B cell (primary cell): ENCODE measurements around the gene PANK3. TPM values are rescaled to one million over a fixed set of nuclear protein-coding genes. Genes with fewer than 3 reads are reported as not detected.

ENCODE experiments used
- ATAC-seq: fragments of 200-7000 bp; cut with Tn5 transposase; one replicate; pipeline ENCODE4 v1.10.0; 2021; ENCODE audit warnings: low read depth, mild to moderate bottlenecking, moderate number of reproducible peaks, moderate library complexity
- CTCF ChIA-PET: fragments of 350-600 bp; sonication (Branson Sonifier 250); formaldehyde crosslinking; loops from one replicate; lab custom pipeline; 2021; ENCODE audit warnings: antibody characterized with exemption, inconsistent platforms; lab: Charles Lee
- POLR2A ChIA-PET: fragments of 350-600 bp; sonication (Branson Sonifier 250); formaldehyde crosslinking; loops from one replicate; lab custom pipeline; 2021; ENCODE audit warnings: antibody characterized with exemption; lab: Charles Lee
- DNase-seq: peaks from one replicate; pipeline ENCODE4 v3.0.0; 2013
- H2AFZ ChIP-seq: 2 replicates; pipeline ENCODE4 v1.6.1; 2012; ENCODE audit warnings: mild to moderate bottlenecking, low read depth, low read length; ENCODE audit not compliant: insufficient read depth, poor library complexity, severe bottlenecking
- H3K27ac ChIP-seq, 2 donors: 1 replicate in 1 of 2; 2 replicates in 1 of 2; pipeline ENCODE4 v1.5.1; 2012 to 2013; ENCODE audit warnings: low read length in 2 of 2, mild to moderate bottlenecking in 2 of 2, moderate library complexity in 1 of 2
- H3K27me3 ChIP-seq, 4 experiments: fragments of 200-600 bp in 1 of 4; sonication (generic) in 1 of 4; replicated peaks in 1 of 4; 1 replicate in 2 of 4; 2 replicates in 2 of 4; pipeline versions ENCODE4 v1.6.1 to v1.7.0; 2013 to 2016; ENCODE audit warnings: low read length in 3 of 4, mild to moderate bottlenecking in 2 of 4, mixed read lengths in 1 of 4, moderate library complexity in 1 of 4; ENCODE audit not compliant: insufficient read depth in 4 of 4, control insufficient read depth in 3 of 4; ENCODE audit errors: control extremely low read depth in 1 of 4
- H3K36me3 ChIP-seq, 2 experiments: replicated peaks in 1 of 2; 1 replicate in 1 of 2; 2 replicates in 1 of 2; pipeline versions ENCODE4 v1.6.1 to v1.7.1; 2013; ENCODE audit warnings: low read length in 1 of 2; ENCODE audit not compliant: insufficient read depth in 2 of 2, control insufficient read depth in 1 of 2; ENCODE audit errors: control extremely low read depth in 1 of 2, extremely low read depth in 1 of 2
- H3K4me1 ChIP-seq, 2 donors: fragments of 200-600 bp in 1 of 2; sonication (generic) in 1 of 2; 1 replicate in 1 of 2; 2 replicates in 1 of 2; pipeline versions ENCODE4 v1.5.1 to v1.6.1; 2013 to 2017; ENCODE audit warnings: low read length in 2 of 2; ENCODE audit not compliant: control insufficient read depth in 2 of 2, insufficient read depth in 2 of 2
- H3K4me2 ChIP-seq: replicated peaks from 2 replicates; pipeline ENCODE3; 2012; ENCODE audit warnings: mild to moderate bottlenecking, low read depth, low read length; ENCODE audit not compliant: poor library complexity, severe bottlenecking
- H3K4me3 ChIP-seq, 5 experiments: fragments of 200-600 bp in 1 of 5; sonication (generic) in 1 of 5; 1 replicate in 3 of 5; 2 replicates in 2 of 5; pipeline versions ENCODE4 v1.5.1 to v1.7.0; 2011 to 2016; ENCODE audit warnings: low read length in 4 of 5, mild to moderate bottlenecking in 4 of 5, low read depth in 2 of 5, control low read depth in 1 of 5, moderate library complexity in 1 of 5; ENCODE audit not compliant: insufficient read depth in 1 of 5; ENCODE audit errors: control extremely low read depth in 1 of 5, extremely low read depth in 1 of 5
- H3K79me2 ChIP-seq: fragments of 200-600 bp; sonication (generic); one replicate; pipeline ENCODE4 v1.6.0; 2016; ENCODE audit warnings: low read length; ENCODE audit not compliant: control insufficient read depth, insufficient read depth
- H3K9ac ChIP-seq: fragments of 200-600 bp; sonication (generic); 2 replicates; pipeline ENCODE4 v1.6.1; 2017; ENCODE audit warnings: mild to moderate bottlenecking, low read length, moderate library complexity
- H3K9me3 ChIP-seq, 3 donors: one replicate each; pipeline versions ENCODE4 v1.6.1 to v1.7.1; 2013; ENCODE audit warnings: low read length in 2 of 3; ENCODE audit not compliant: control insufficient read depth in 2 of 3, insufficient read depth in 1 of 3; ENCODE audit errors: control extremely low read depth in 1 of 3
- H4K20me1 ChIP-seq: 2 replicates; pipeline ENCODE4 v1.6.0; 2012; ENCODE audit warnings: mild to moderate bottlenecking, low read length; ENCODE audit not compliant: insufficient read depth, control insufficient read depth, poor library complexity, severe bottlenecking
- H3K27ac Mint-ChIP-seq: one replicate; pipeline ENCODE4 v1.8.0; 2021; ENCODE audit warnings: mixed read lengths
- H3K27me3 Mint-ChIP-seq: one replicate; pipeline ENCODE4 v1.8.0; 2021; ENCODE audit warnings: mixed read lengths
- H3K4me1 Mint-ChIP-seq: one replicate; pipeline ENCODE4 v1.8.0; 2021; ENCODE audit warnings: mixed read lengths
- H3K4me3 Mint-ChIP-seq: one replicate; pipeline ENCODE4 v1.8.0; 2021; ENCODE audit warnings: mixed read lengths
- H3K9me3 Mint-ChIP-seq: one replicate; pipeline ENCODE4 v1.8.0; 2022; ENCODE audit warnings: mixed read lengths; ENCODE audit not compliant: insufficient read depth
- EZH2 ChIP-seq: IDR thresholded peaks from 2 replicates; pipeline ENCODE4 v1.6.1; 2012; ENCODE audit warnings: borderline replicate concordance, low read depth, mild to moderate bottlenecking, moderate library complexity, low read length; ENCODE audit not compliant: insufficient read depth, poor library complexity, severe bottlenecking
- WGBS: methylation state at CpG from one replicate; pipeline ENCODE4 v1.1.5; 2013; ENCODE audit warnings: missing lambda C conversion rate; ENCODE audit not compliant: insufficient coverage; 5-methylcytosine and 5-hydroxymethylcytosine counted together
- intact Hi-C: fragments of 100-400 bp; cut with micrococcal nuclease; formaldehyde crosslinking; loops from one replicate; pipeline ENCODE4 v1.10.0; 2022
- polyA plus RNA-seq: library from polyadenylated mRNA; depleted of rRNA; stranded (reverse); fragments of >200 nt; gene quantifications from 2 replicates; pipeline ENCODE4 v1.2.3, GENCODE V29; 2012
- total RNA-seq, 2 donors: library from RNA; stranded (reverse); fragments of 120-200 nt in 1 of 2; gene quantifications; 1 replicate in 1 of 2; 2 replicates in 1 of 2; pipeline versions ENCODE4 v1.2.3 to v1.2.4, GENCODE V29; 2013 to 2022
- TF ChIP-seq, protein P1 (sequence below): fragments of 200-600 bp; IDR thresholded peaks from one replicate; pipeline ENCODE4 v1.8.0; 2022; ENCODE audit warnings: antibody characterized with exemption, mild to moderate bottlenecking

The PANK3 gene
- total and polyA plus RNA-seq, 2 donors (not counting 1 experiment from before 2014, with no cell fraction given) = 6.3 to 61.8 TPM

DNA sequence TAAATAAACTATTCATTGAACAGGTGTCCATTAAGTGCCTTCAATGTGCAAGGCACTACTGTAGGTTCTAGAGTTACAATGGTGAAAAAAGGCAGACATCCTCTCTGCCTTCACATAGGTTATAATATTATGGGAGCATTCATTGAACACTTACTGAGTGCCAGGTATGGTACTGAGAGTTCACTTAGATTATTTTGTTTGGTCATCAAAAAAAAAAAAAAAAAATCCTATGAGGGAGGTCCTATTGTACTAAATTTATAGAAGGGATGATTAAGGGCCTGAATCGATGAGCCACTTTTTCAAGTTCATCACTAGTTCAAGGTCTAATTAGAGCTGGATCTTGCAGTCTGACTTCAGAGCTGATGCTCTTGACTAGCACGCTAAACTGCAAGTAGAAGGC, 22.8 kb upstream of the PANK3 start:
- Mint-ChIP-seq H3K9me3 (no peaks in the 10 kb centered on the region), H3K4me3 (no peak overlapping the region), H3K27me3 (peaks cover 33% of the 10 kb centered on the region), H3K4me1 (no peaks in the 10 kb centered on the region), H3K27ac (no peak overlapping the region)
- ChIA-PET POLR2A (interaction anchor here (0.7 kb wide), 1 partner anchor 115 kb away, joined by 7 read pairs; no protein-coding TSS in a partner anchor), CTCF (no interaction called here)
- no peak for DNase-seq
- Histone ChIP-seq H3K4me2 (no peak overlapping the region), H2AFZ (no peak overlapping the region), H3K27me3 (peaks cover 0 to 8% (median 1%) of the 10 kb centered on the region in 4 experiments), H3K79me2 (no peaks in the 10 kb centered on the region), H3K36me3 (no peaks in the 10 kb centered on the region), H3K4me3 (no peak overlapping the region), H4K20me1 (no peaks in the 10 kb centered on the region), H3K9me3 (no peaks in the 10 kb centered on the region), H3K27ac (no peak overlapping the region), H3K9ac (no peak overlapping the region), H3K4me1 (no peaks in the 10 kb centered on the region)
- ATAC-seq = no peak
- WGBS = 100% methylated on average over 2 of the region's 2 CpGs
- TF ChIP-seq EZH2 = no peak
- TF ChIP-seq, protein P1, sequence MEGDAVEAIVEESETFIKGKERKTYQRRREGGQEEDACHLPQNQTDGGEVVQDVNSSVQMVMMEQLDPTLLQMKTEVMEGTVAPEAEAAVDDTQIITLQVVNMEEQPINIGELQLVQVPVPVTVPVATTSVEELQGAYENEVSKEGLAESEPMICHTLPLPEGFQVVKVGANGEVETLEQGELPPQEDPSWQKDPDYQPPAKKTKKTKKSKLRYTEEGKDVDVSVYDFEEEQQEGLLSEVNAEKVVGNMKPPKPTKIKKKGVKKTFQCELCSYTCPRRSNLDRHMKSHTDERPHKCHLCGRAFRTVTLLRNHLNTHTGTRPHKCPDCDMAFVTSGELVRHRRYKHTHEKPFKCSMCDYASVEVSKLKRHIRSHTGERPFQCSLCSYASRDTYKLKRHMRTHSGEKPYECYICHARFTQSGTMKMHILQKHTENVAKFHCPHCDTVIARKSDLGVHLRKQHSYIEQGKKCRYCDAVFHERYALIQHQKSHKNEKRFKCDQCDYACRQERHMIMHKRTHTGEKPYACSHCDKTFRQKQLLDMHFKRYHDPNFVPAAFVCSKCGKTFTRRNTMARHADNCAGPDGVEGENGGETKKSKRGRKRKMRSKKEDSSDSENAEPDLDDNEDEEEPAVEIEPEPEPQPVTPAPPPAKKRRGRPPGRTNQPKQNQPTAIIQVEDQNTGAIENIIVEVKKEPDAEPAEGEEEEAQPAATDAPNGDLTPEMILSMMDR = no peak
- intact Hi-C loops = no loop called here

GRCh38 chr5:168600409-168600808, 21.2 kb upstream of the PANK3 start:
- ChIA-PET CTCF (no interaction called here), POLR2A (no interaction called here)
- no peaks in the 10 kb centered on the region for H3K9me3 ChIP-seq
- intact Hi-C loops = no loop called here
- no peak overlapping the region for H3K27ac ChIP-seq
- TF ChIP-seq, protein P1 = no peak
- no peak for TF ChIP-seq EZH2
- Mint-ChIP-seq H3K27me3 (peaks cover 40% of the 10 kb centered on the region), H3K9me3 (no peaks in the 10 kb centered on the region), H3K4me1 (no peaks in the 10 kb centered on the region), H3K27ac (no peak overlapping the region), H3K4me3 (no peak overlapping the region)
- no peak overlapping the region for H2AFZ ChIP-seq
- H3K36me3 ChIP-seq = no peaks in the 10 kb centered on the region
- no peaks in the 10 kb centered on the region for H3K79me2 ChIP-seq
- H4K20me1 ChIP-seq = no peaks in the 10 kb centered on the region
- ATAC-seq (no peak), DNase-seq (no peak)
- H3K27me3 ChIP-seq = peaks cover 0 to 8% (median 1%) of the 10 kb centered on the region in 4 experiments
- no peak overlapping the region for H3K4me3 ChIP-seq
- no peak overlapping the region for H3K4me2 ChIP-seq
- WGBS = no CpG with 5 or more reads among the region's 3 CpGs
- no peak overlapping the region for H3K9ac ChIP-seq
- no peaks in the 10 kb centered on the region for H3K4me1 ChIP-seq
